ENCODE data around the gene WDR20.

GRCh38 chr14:102225936-102226335 lies 86.2 kb downstream of the WDR20 start:
- TF ChIP-seq FOXM1 (IDR thresholded peaks at IDR 0.05; ENCODE audit: borderline replicate concordance, low read depth) (no peak), REST (IDR thresholded peaks at IDR 0.05; ENCODE audit: low read depth) (no peak), EP300 (IDR thresholded peaks at IDR 0.05; ENCODE audit: borderline replicate concordance) (no peak), MAX (IDR thresholded peaks at IDR 0.05) (no peak), TAF1 (IDR thresholded peaks at IDR 0.05; ENCODE audit: low read depth) (no peak), EGR1 (IDR thresholded peaks at IDR 0.05) (no peak), USF1 (IDR thresholded peaks at IDR 0.05) (no peak)

All from Ishikawa (cell line).